WI38 (cell line): Measurements from ENCODE around the gene LEAP2.

Experiments
- H3K4me3 ChIP-seq: 2 replicates; pipeline ENCODE4 v1.5.1; 2011; ENCODE audit warnings: low read depth, mild to moderate bottlenecking, control low read depth, low read length
- TF ChIP-seq, protein P1 (sequence below): IDR thresholded peaks from 2 replicates; pipeline ENCODE4 v1.5.1; 2012; ENCODE audit warnings: low read depth, mild to moderate bottlenecking, control low read depth, low read length

The LEAP2 gene

DNA sequence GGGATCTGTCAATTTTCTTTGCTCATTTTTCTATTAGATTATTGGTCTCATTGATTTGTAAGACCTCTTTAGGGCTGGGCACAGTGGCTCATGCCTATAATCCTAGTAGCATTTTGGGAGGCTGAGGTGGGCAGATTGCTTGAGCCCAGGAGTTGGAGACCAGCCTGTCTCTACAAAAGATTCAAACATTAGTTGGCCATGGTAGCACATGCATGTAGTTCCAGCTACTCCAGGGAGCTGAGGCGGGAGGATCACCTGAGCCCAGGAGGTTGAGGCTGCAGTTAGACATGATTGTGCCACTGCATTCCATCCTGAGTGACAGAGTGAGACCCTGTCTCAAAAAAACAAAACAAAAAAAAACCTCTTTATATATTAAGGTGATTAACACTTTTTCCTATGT is 36.6 kb upstream of the LEAP2 start:
- TF ChIP-seq, protein P1, sequence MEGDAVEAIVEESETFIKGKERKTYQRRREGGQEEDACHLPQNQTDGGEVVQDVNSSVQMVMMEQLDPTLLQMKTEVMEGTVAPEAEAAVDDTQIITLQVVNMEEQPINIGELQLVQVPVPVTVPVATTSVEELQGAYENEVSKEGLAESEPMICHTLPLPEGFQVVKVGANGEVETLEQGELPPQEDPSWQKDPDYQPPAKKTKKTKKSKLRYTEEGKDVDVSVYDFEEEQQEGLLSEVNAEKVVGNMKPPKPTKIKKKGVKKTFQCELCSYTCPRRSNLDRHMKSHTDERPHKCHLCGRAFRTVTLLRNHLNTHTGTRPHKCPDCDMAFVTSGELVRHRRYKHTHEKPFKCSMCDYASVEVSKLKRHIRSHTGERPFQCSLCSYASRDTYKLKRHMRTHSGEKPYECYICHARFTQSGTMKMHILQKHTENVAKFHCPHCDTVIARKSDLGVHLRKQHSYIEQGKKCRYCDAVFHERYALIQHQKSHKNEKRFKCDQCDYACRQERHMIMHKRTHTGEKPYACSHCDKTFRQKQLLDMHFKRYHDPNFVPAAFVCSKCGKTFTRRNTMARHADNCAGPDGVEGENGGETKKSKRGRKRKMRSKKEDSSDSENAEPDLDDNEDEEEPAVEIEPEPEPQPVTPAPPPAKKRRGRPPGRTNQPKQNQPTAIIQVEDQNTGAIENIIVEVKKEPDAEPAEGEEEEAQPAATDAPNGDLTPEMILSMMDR, result no peak
- H3K4me3 ChIP-seq, result no peak overlapping the region

DNA sequence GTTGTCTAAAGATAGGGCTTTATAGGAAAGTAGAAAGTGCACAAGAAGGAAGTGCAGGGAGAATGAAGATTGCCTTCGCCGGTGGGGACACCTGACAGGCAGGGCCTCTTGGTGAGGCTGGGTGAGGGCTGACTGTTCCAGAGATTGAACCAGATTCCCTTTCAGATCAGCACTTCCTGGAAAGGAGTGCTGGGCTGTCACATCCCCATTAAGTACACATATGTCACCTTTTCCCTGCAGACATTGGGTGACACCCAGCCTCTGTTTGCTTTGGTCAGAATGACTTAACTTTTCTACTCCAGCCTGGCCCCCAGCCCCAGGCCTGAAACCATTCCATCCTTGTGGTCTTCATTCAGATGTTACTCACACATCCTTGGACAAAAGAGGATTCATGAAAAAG is 35.6 kb upstream of the LEAP2 start:
- H3K4me3 ChIP-seq, result no peak overlapping the region
- TF ChIP-seq, protein P1, result no peak

DNA sequence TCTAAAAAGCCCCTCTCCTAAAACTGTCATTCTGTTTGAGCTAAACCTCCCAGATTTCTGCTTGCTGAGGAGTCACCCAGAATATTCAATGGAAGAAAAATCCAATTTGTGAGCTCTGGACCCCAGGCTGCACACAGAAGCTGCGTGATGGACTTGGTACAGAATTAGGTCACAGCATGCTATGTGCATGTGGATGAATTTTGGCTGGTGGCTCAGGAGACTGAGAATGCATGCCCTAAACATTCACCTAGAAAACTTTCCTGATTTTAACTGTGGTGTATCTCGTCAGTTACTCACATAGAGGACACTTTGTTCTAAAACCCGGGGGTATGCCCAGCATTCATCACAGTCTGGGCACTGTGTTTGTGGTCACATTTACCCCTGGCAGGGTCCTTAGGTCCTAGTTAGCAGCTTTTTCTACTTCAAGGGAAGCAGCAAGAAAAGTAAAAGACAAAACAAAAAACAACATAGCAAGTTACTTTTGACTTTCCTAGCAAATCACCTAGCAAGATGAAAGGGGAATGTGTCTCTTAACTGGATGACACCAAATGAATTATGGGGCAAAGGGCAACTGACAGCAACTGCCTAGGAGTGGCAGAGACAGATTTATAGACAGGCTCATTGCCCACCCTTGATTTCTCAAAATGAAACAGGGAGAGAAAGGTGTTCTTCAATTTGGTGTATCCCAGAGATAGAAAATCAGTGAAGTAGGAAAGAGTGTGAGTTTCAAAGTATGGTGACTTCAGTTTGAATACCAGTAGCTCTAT is 34.8 kb upstream of the LEAP2 start:
- H3K4me3 ChIP-seq, result no peak overlapping the region
- TF ChIP-seq, protein P1, result no peak

DNA sequence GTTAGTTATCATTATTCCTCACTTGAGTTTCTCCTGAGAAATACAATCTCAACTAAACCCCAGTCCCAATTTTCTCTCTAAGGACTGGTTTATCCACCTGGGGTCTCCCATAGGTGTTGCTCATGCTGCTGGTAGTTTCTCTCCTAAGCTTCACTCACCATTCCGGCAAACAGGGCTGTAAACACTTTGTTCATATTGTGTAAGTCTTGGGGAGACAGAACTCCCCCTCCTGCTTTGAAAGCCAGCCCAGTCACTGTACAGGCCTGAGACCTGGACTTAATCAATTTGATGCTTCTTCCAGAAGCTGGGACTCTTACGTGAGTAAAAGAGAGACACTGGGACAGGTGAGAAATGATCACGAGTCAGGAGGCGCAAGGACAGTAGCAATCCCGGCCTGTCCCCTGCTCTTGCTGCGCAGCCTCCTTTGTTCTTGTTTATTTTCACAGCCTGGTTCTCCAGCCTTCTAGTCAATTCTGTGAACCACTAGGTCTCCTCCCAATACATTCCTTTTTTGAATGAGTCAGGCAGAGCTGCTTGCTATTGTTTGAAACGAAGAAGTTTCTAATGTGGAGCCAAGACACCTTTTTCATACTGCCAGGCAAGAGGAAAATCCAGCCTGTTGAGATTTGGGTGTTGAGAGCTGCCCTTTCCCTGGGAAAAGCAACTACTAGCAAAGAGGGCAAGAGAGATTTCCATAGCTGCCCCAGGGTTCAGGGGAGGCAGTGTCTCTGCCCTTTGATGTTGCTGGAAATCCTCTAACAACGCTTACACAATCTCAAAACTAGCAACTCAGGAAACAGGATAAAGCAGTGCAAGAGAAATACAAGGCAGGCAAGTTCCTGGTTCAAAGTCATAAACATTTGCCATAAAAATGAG is 33.8 kb upstream of the LEAP2 start:
- no peak overlapping the region for H3K4me3 ChIP-seq
- TF ChIP-seq, protein P1, result no peak

DNA sequence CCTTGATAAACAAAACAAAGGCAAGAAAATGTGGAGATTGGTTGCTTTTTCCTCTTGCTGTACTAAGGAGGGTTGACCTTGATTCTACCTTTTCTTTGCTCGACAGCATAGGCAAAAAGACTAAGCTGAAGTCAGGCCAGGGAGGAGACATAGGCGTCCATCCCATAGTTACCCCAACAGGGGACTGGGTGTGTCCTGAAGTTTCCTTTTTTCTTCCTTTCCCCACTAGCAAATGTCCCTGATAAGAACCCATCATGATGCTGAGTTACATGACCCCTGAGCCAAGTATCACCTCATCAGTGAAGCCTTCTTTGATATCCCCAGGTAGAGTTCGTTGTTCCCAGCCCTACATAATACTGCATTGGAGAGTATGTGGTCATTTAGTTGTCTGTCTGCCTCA is 33.2 kb upstream of the LEAP2 start:
- TF ChIP-seq, protein P1, result no peak
- H3K4me3 ChIP-seq, result no peak overlapping the region

DNA sequence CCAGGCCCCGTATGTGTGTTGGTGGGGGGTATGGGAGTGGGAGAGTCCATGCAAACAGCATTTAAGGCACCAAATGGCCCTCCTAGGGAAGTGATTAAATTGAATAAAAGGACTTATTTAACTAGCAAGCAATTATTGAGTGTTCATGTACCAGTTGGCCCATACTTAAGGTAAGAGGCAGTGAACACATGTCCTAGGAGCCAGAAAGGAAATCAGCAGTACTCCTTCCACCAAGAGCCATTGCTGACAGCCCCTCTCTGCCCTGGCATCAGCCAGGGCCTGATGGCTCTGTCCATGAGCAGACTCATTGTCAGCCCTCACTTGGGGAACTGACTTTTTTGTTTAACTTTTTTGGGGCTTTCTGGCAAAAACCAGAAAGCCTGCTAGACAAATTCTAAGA is 32.6 kb upstream of the LEAP2 start:
- no peak overlapping the region for H3K4me3 ChIP-seq
- TF ChIP-seq, protein P1, result no peak

DNA sequence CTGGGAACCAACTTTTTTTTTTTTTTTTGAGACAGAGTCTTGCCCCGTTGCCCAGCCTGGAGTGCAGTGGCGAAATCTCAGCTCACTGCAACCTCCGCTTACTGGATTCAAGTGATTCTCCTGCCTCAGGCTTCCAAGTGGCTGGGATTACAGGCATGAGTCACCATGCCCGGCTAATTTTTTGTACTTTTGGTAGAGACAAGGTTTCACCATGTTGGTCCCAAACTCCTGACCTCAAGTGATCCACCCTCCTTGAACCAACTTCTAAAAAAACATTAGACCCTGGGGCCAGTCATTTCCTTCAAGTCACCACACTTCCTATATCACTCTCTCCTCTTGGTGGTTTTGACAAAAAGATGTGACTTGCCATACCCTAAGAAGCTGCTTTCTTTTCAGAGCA is 32.2 kb upstream of the LEAP2 start:
- H3K4me3 ChIP-seq, result no peak overlapping the region
- TF ChIP-seq, protein P1, result no peak
